ENCODE data around the gene SCFD1.
A peak's percentile ranks its signal among the peaks of the same experiment; 100 is the strongest.

SCFD1 gene

GRCh38 chr14:30719137-30719536 is 97.0 kb downstream of the SCFD1 start:
- Mint-ChIP-seq H3K4me1 (peaks cover 2% of the 10 kb centered on the region), H3K36me3 (peaks cover 20% of the 10 kb centered on the region), H3K27ac (peak overlapping the region; percentile 78), H3K27me3 (no peaks in the 10 kb centered on the region), H3K9me3 (no peaks in the 10 kb centered on the region), H3K4me3 (no peak overlapping the region)
- no peak for ATAC-seq (ENCODE audit: low read depth)
- no peak for DNase-seq (ENCODE audit: low spot score in 2 of 2)

GRCh38 chr14:30725763-30726162 is 103.6 kb downstream of the SCFD1 start:
- peak overlapping the region; percentile 71 for H3K27ac Mint-ChIP-seq
- ATAC-seq (ENCODE audit: low read depth) (no peak), DNase-seq (ENCODE audit: low spot score in 2 of 2) (no peak)
- H3K36me3 Mint-ChIP-seq: peaks cover 53% of the 10 kb centered on the region
- peaks cover 5% of the 10 kb centered on the region for H3K9me3 Mint-ChIP-seq
- no peaks in the 10 kb centered on the region for H3K27me3 Mint-ChIP-seq
- H3K4me3 Mint-ChIP-seq: no peak overlapping the region
- peaks cover 13% of the 10 kb centered on the region for H3K4me1 Mint-ChIP-seq

GRCh38 chr14:30728471-30728870 is 106.4 kb downstream of the SCFD1 start:
- ATAC-seq (ENCODE audit: low read depth) (no peak), DNase-seq (ENCODE audit: low spot score in 2 of 2) (no peak)
- Mint-ChIP-seq H3K4me3 (no peak overlapping the region), H3K36me3 (peaks cover 51% of the 10 kb centered on the region), H3K27ac (no peak overlapping the region), H3K27me3 (no peaks in the 10 kb centered on the region), H3K4me1 (peaks cover 15% of the 10 kb centered on the region), H3K9me3 (peaks cover 5% of the 10 kb centered on the region)

GRCh38 chr14:30737916-30738315 is 115.8 kb downstream of the SCFD1 start:
- peaks cover 2% of the 10 kb centered on the region for H3K4me1 Mint-ChIP-seq
- ATAC-seq (ENCODE audit: low read depth) (no peak), DNase-seq (ENCODE audit: low spot score in 2 of 2) (no peak)
- no peak overlapping the region for H3K4me3 Mint-ChIP-seq
- no peaks in the 10 kb centered on the region for H3K9me3 Mint-ChIP-seq
- H3K27ac Mint-ChIP-seq: no peak overlapping the region
- no peaks in the 10 kb centered on the region for H3K27me3 Mint-ChIP-seq
- H3K36me3 Mint-ChIP-seq: peaks cover 12% of the 10 kb centered on the region

GRCh38 chr14:30738978-30739377 is 116.9 kb downstream of the SCFD1 start:
- DNase-seq (ENCODE audit: low spot score in 2 of 2): no peak
- no peaks in the 10 kb centered on the region for H3K27me3 Mint-ChIP-seq
- no peak for ATAC-seq (ENCODE audit: low read depth)
- no peaks in the 10 kb centered on the region for H3K9me3 Mint-ChIP-seq
- peaks cover 2% of the 10 kb centered on the region for H3K4me1 Mint-ChIP-seq
- no peak overlapping the region for H3K27ac Mint-ChIP-seq
- peaks cover 12% of the 10 kb centered on the region for H3K36me3 Mint-ChIP-seq
- no peak overlapping the region for H3K4me3 Mint-ChIP-seq

GRCh38 chr14:30748343-30748742 is 126.2 kb downstream of the SCFD1 start:
- no peak for DNase-seq (ENCODE audit: low spot score in 2 of 2)
- no peak overlapping the region for H3K4me3 Mint-ChIP-seq
- H3K27ac Mint-ChIP-seq: no peak overlapping the region
- ATAC-seq (ENCODE audit: low read depth): no peak
- H3K4me1 Mint-ChIP-seq: peaks cover 4% of the 10 kb centered on the region
- no peaks in the 10 kb centered on the region for H3K9me3 Mint-ChIP-seq
- H3K36me3 Mint-ChIP-seq: no peaks in the 10 kb centered on the region
- peaks cover 3% of the 10 kb centered on the region for H3K27me3 Mint-ChIP-seq

- Mint-ChIP-seq H3K9me3 (no peaks in the 10 kb centered on the region), H3K4me1 (peaks cover 4% of the 10 kb centered on the region), H3K36me3 (no peaks in the 10 kb centered on the region), H3K27me3 (peaks cover 3% of the 10 kb centered on the region), H3K4me3 (no peak overlapping the region), H3K27ac (no peak overlapping the region)
- no peak for DNase-seq (ENCODE audit: low spot score in 2 of 2)
- ATAC-seq (ENCODE audit: low read depth): no peak
These were observed 129.7 kb downstream of the SCFD1 start for GRCh38 chr14:30751646-30752416.

GRCh38 chr14:30753452-30753851 is 131.3 kb downstream of the SCFD1 start:
- no peaks in the 10 kb centered on the region for H3K9me3 Mint-ChIP-seq
- no peak overlapping the region for H3K27ac Mint-ChIP-seq
- no peak for ATAC-seq (ENCODE audit: low read depth)
- no peak for DNase-seq (ENCODE audit: low spot score in 2 of 2)
- H3K4me1 Mint-ChIP-seq: peaks cover 4% of the 10 kb centered on the region
- peaks cover 7% of the 10 kb centered on the region for H3K27me3 Mint-ChIP-seq
- H3K4me3 Mint-ChIP-seq: no peak overlapping the region
- no peaks in the 10 kb centered on the region for H3K36me3 Mint-ChIP-seq

- peaks cover 4% of the 10 kb centered on the region for H3K4me1 Mint-ChIP-seq
- ATAC-seq (ENCODE audit: low read depth): no peak
- peaks cover 7% of the 10 kb centered on the region for H3K27me3 Mint-ChIP-seq
- no peak for DNase-seq (ENCODE audit: low spot score in 2 of 2)
- H3K4me3 Mint-ChIP-seq: no peak overlapping the region
- no peak overlapping the region for H3K27ac Mint-ChIP-seq
- H3K36me3 Mint-ChIP-seq: no peaks in the 10 kb centered on the region
- no peaks in the 10 kb centered on the region for H3K9me3 Mint-ChIP-seq
These were observed 132.7 kb downstream of the SCFD1 start for GRCh38 chr14:30754778-30755177.

GRCh38 chr14:30756594-30756993 is 134.5 kb downstream of the SCFD1 start:
- Mint-ChIP-seq H3K4me1 (peaks cover 4% of the 10 kb centered on the region), H3K27me3 (peaks cover 7% of the 10 kb centered on the region), H3K27ac (no peak overlapping the region), H3K36me3 (no peaks in the 10 kb centered on the region), H3K4me3 (no peak overlapping the region), H3K9me3 (no peaks in the 10 kb centered on the region)
- no peak for ATAC-seq (ENCODE audit: low read depth)
- no peak for DNase-seq (ENCODE audit: low spot score in 2 of 2)

- Mint-ChIP-seq H3K27ac (no peak overlapping the region), H3K4me3 (no peak overlapping the region), H3K9me3 (peaks cover 2% of the 10 kb centered on the region), H3K4me1 (peaks cover 1% of the 10 kb centered on the region), H3K36me3 (no peaks in the 10 kb centered on the region), H3K27me3 (peaks cover 7% of the 10 kb centered on the region)
- DNase-seq (ENCODE audit: low spot score in 2 of 2): no peak
- no peak for ATAC-seq (ENCODE audit: low read depth)
These were observed 135.0 kb downstream of the SCFD1 start for GRCh38 chr14:30757082-30757481.

GRCh38 chr14:30759172-30760125 is 137.3 kb downstream of the SCFD1 start:
- no peaks in the 10 kb centered on the region for H3K4me1 Mint-ChIP-seq
- H3K27me3 Mint-ChIP-seq: peaks cover 10% of the 10 kb centered on the region
- DNase-seq (ENCODE audit: low spot score in 2 of 2): no peak
- H3K36me3 Mint-ChIP-seq: peaks cover 5% of the 10 kb centered on the region
- no peak for ATAC-seq (ENCODE audit: low read depth)
- peaks cover 13% of the 10 kb centered on the region for H3K9me3 Mint-ChIP-seq
- H3K27ac Mint-ChIP-seq: no peak overlapping the region
- no peak overlapping the region for H3K4me3 Mint-ChIP-seq

GRCh38 chr14:30763891-30764290 is 141.8 kb downstream of the SCFD1 start:
- Mint-ChIP-seq H3K27me3 (peaks cover 4% of the 10 kb centered on the region), H3K9me3 (peaks cover 13% of the 10 kb centered on the region)
- ATAC-seq (ENCODE audit: low read depth): no peak

GRCh38 chr14:30767624-30768023 is 145.5 kb downstream of the SCFD1 start:
- ATAC-seq (ENCODE audit: low read depth) (no peak), DNase-seq (ENCODE audit: low spot score in 2 of 2) (no peak)
- H3K4me3 Mint-ChIP-seq: no peak overlapping the region
- H3K36me3 Mint-ChIP-seq: peaks cover 5% of the 10 kb centered on the region
- peaks cover 10% of the 10 kb centered on the region for H3K9me3 Mint-ChIP-seq
- no peak overlapping the region for H3K27ac Mint-ChIP-seq
- H3K27me3 Mint-ChIP-seq: peaks cover 6% of the 10 kb centered on the region
- H3K4me1 Mint-ChIP-seq: no peaks in the 10 kb centered on the region

More at GRCh38 chr14:30763891-30764290, 141.8 kb downstream of the SCFD1 start:
- Mint-ChIP-seq H3K36me3 (peaks cover 5% of the 10 kb centered on the region), H3K4me1 (no peaks in the 10 kb centered on the region), H3K4me3 (no peak overlapping the region), H3K27ac (no peak overlapping the region)
- DNase-seq (ENCODE audit: low spot score in 2 of 2): no peak
